H1 (cell line): ENCODE data around the gene RHOBTB1. TPM values are rescaled to one million over a fixed set of nuclear protein-coding genes. Genes with fewer than 3 reads are reported as not detected.

Source experiments
- ATF3 ChIP-seq: IDR thresholded peaks from 2 replicates; pipeline ENCODE4 v1.6.1; 2011; ENCODE audit warnings: low read depth, mild to moderate bottlenecking, low read length; ENCODE audit not compliant: insufficient read depth
- CHD7 ChIP-seq: fragments of 300-600 bp; sonication (generic); IDR thresholded peaks from 2 replicates; pipeline ENCODE4 v1.7.1; 2012; ENCODE audit warnings: low read length, moderate library complexity, mild to moderate bottlenecking, inconsistent platforms; ENCODE audit not compliant: insufficient replicate concordance
- CTBP2 ChIP-seq: IDR thresholded peaks from 2 replicates; pipeline ENCODE4 v1.7.0; 2011; ENCODE audit warnings: borderline replicate concordance, mild to moderate bottlenecking, moderate library complexity, mixed read lengths, low read length; ENCODE audit not compliant: insufficient read depth, insufficient read length
- E2F6 ChIP-seq: IDR thresholded peaks from 2 replicates; pipeline ENCODE4 v1.6.1; 2012; ENCODE audit warnings: inconsistent platforms
- JUND ChIP-seq: IDR thresholded peaks from 2 replicates; pipeline ENCODE4 v1.6.1; 2011; ENCODE audit warnings: mild to moderate bottlenecking, improper control_type of control experiment, low read length
- PHF8 ChIP-seq: fragments of 200-600 bp; sonication (generic); conservative IDR thresholded peaks from 2 replicates; pipeline ENCODE4 v1.7.1; 2012; ENCODE audit warnings: low read depth, mild to moderate bottlenecking, inconsistent platforms, low read length, moderate library complexity
- SIRT6 ChIP-seq: IDR thresholded peaks from one replicate; pipeline ENCODE4 v1.7.1; 2012; ENCODE audit warnings: low read length, inconsistent platforms
- SUZ12 ChIP-seq: fragments of 200-600 bp; sonication (generic); IDR thresholded peaks from 2 replicates; pipeline ENCODE4 v1.6.1; 2012; ENCODE audit warnings: mild to moderate bottlenecking, inconsistent platforms, low read length, moderate library complexity, mixed read lengths
- TCF12 ChIP-seq: IDR thresholded peaks from 2 replicates; pipeline ENCODE4 v1.6.1; 2011; ENCODE audit warnings: low read depth, mild to moderate bottlenecking, low read length
- YY1 ChIP-seq: IDR thresholded peaks from 2 replicates; pipeline ENCODE4 v1.6.1; 2011; ENCODE audit warnings: low read depth, mild to moderate bottlenecking, low read length
- polyA plus RNA-seq, 7 experiments: library from polyadenylated mRNA; depleted of rRNA in 3 of 7; stranded (reverse) in 5 of 7; unstranded in 2 of 7; fragments of >200 nt in 5 of 7; fragments of 200-250 nt in 2 of 7; gene quantifications; 1 replicate in 5 of 7; 2 replicates in 1 of 7; 4 replicates in 1 of 7; pipeline versions ENCODE4 v1.2.1 to v1.2.3, GENCODE V29; 2011 to 2013; ENCODE audit warnings: missing spikeins in 2 of 7, mixed read lengths in 2 of 7
- total RNA-seq: library from RNA; stranded (reverse); fragmentation: NEBNext Ultra II Directional; extraction: Animal tissue kit (Norgen Biotek cat#: 25700); gene quantifications from 2 replicates; pipeline ENCODE4 v1.2.1, GENCODE V29; 2021

RHOBTB1 gene
- total and polyA plus RNA-seq, 2 of the 8 experiments (the other 6 are each of a cell fraction or from before 2014, with no cell fraction given) = 6.1 to 7.4 TPM

- TF ChIP-seq CHD7 = no peak
- TF ChIP-seq TCF12 = no peak
- no peak for TF ChIP-seq E2F6
- no peak for TF ChIP-seq SIRT6
- TF ChIP-seq CTBP2 = no peak
- TF ChIP-seq SUZ12 = no peak
- TF ChIP-seq PHF8 = no peak
- no peak for TF ChIP-seq YY1
- no peak for TF ChIP-seq JUND
- TF ChIP-seq ATF3 = no peak
These were observed 32.8 kb downstream of the RHOBTB1 start (continued) for GRCh38 chr10:60911216-60911615.
